ENCODE data around the gene NTF3.

The NTF3 gene

DNA sequence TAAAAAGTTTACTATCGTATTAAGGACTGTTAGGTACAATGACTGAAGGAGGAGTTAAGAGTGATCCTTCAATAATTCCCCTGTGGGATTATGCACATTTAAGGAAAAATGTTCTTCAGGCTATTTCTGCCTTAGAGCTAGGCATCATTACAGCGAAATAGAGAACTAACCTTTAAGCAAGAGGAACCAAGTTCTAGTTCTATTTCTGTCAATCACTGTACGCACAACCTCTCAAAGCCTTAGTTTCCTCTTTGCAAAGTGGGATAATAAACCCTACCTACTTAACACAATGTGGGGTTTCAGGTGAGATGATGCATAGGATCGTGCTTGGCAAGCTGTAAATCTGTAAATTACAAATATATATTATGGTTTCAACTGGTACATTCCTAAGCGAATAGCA is 15.4 kb downstream of the NTF3 start:
- TF ChIP-seq CTCF (IDR thresholded peaks at IDR 0.05; ENCODE audit: control insufficient read depth, insufficient read depth, low read depth, low read length, missing control alignments): no peak
- no peak for DNase-seq (ENCODE audit: low read depth)
- no peak overlapping the region for H3K4me3 ChIP-seq (ENCODE audit: control insufficient read depth, low read depth, low read length)

DNA sequence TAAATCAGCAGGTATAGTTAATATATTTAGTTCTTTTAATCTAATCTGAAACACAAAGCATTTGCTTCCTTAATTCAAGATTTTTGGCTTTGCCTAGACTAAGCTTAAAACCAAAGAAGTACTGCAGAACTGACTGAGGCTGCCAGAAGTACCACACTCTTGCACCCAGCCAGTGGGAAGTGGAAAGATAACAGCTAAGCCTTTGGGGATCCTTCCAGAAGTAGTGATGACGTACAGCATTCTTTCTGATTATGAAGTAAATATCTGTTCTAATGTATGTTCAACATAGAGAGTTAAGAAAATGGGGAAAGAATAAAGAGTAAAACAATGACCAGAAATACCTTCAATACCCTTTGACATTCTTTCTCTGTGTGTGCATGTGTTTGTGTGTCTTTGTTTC is 19.3 kb downstream of the NTF3 start:
- no peak for DNase-seq (ENCODE audit: low read depth)
- no peak overlapping the region for H3K4me3 ChIP-seq (ENCODE audit: control insufficient read depth, low read depth, low read length)
- TF ChIP-seq CTCF (IDR thresholded peaks at IDR 0.05; ENCODE audit: control insufficient read depth, insufficient read depth, low read depth, low read length, missing control alignments): no peak

GRCh38 chr12:5452569-5452968 is 20.7 kb downstream of the NTF3 start:
- H3K4me3 ChIP-seq (ENCODE audit: control insufficient read depth, low read depth, low read length): no peak overlapping the region
- no peak for TF ChIP-seq CTCF (IDR thresholded peaks at IDR 0.05; ENCODE audit: control insufficient read depth, insufficient read depth, low read depth, low read length, missing control alignments)
- no peak for DNase-seq (ENCODE audit: low read depth)

- H3K4me3 ChIP-seq (ENCODE audit: control insufficient read depth, low read depth, low read length): no peak overlapping the region
- no peak for TF ChIP-seq CTCF (IDR thresholded peaks at IDR 0.05; ENCODE audit: control insufficient read depth, insufficient read depth, low read depth, low read length, missing control alignments)
- no peak for DNase-seq (ENCODE audit: low read depth)
Observed at GRCh38 chr12:5453466-5453865, 21.6 kb downstream of the NTF3 start.

- TF ChIP-seq CTCF (IDR thresholded peaks at IDR 0.05; ENCODE audit: control insufficient read depth, insufficient read depth, low read depth, low read length, missing control alignments): no peak
- DNase-seq (ENCODE audit: low read depth): no peak
- no peak overlapping the region for H3K4me3 ChIP-seq (ENCODE audit: control insufficient read depth, low read depth, low read length)
Observed at GRCh38 chr12:5455045-5455444, 23.1 kb downstream of the NTF3 start.

- no peak for DNase-seq (ENCODE audit: low read depth)
- no peak for TF ChIP-seq CTCF (IDR thresholded peaks at IDR 0.05; ENCODE audit: control insufficient read depth, insufficient read depth, low read depth, low read length, missing control alignments)
Observed at GRCh38 chr12:5456030-5456429, 24.1 kb downstream of the NTF3 start.

GRCh38 chr12:5456906-5457305 is 25.0 kb downstream of the NTF3 start:
- no peak overlapping the region for H3K4me3 ChIP-seq (ENCODE audit: control insufficient read depth, low read depth, low read length)
- DNase-seq (ENCODE audit: low read depth): peak; percentile 35
- no peak for TF ChIP-seq CTCF (IDR thresholded peaks at IDR 0.05; ENCODE audit: control insufficient read depth, insufficient read depth, low read depth, low read length, missing control alignments)

More at GRCh38 chr12:5456030-5456429, 24.1 kb downstream of the NTF3 start:
- H3K4me3 ChIP-seq (ENCODE audit: control insufficient read depth, low read depth, low read length): no peak overlapping the region
